GM06990 (cell line): Measurements from ENCODE around the gene C1orf167.

Experiments used
- DNase-seq: peaks from one replicate; pipeline ENCODE4 v3.0.0-alpha.2; 2011; ENCODE audit not compliant: insufficient read length; ENCODE audit errors: extremely low read depth
- H3K27me3 ChIP-seq: replicated peaks from 2 replicates; pipeline ENCODE4 v1.6.0; 2011; ENCODE audit warnings: low read length; ENCODE audit not compliant: control insufficient read depth, insufficient read depth
- H3K36me3 ChIP-seq: 2 replicates; pipeline ENCODE4 v1.5.1; 2011; ENCODE audit warnings: low read length; ENCODE audit not compliant: control insufficient read depth, insufficient read depth
- H3K4me3 ChIP-seq: replicated peaks from 2 replicates; pipeline ENCODE4 v1.5.1; 2011; ENCODE audit warnings: low read depth, mild to moderate bottlenecking, control low read depth, low read length
- TF ChIP-seq, protein P1 (sequence below): IDR thresholded peaks from 2 replicates; pipeline ENCODE4 v1.5.1; 2011; ENCODE audit warnings: low read length, control low read depth, mild to moderate bottlenecking, inconsistent platforms; ENCODE audit not compliant: insufficient read depth, poor library complexity, severe bottlenecking

The C1orf167 gene

DNA sequence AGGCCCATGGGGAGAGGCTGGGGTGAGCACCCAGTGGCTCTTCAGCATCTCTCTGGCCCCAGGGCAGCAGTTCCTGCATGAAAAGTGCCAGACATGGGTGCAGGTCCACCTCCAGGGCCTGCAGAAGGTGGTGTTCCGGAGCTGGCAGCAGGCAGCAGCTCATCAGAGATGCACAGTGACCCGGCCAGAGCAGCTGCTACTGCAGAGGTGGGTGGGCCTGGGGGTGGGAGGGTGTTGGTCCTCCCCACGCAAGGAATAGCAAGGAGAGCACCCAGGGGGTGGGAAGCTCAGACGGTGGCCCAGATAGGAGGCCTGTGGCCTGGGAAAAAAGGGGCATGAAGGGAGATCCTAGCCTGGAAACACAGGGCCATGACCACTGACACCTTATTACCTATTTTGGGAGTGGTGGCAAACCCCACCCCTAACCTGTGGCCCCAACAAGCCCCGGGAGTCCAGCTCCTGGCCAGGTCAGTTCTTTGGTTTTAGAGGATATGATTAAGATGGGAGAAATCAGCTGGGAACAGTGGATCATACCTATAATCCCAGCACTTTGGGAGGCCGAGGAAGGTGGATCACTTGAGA, 20.2 kb downstream of the C1orf167 start:
- no peak for DNase-seq
- Histone ChIP-seq H3K4me3 (no peak overlapping the region), H3K36me3 (no peaks in the 10 kb centered on the region), H3K27me3 (no peaks in the 10 kb centered on the region)
- TF ChIP-seq, protein P1, sequence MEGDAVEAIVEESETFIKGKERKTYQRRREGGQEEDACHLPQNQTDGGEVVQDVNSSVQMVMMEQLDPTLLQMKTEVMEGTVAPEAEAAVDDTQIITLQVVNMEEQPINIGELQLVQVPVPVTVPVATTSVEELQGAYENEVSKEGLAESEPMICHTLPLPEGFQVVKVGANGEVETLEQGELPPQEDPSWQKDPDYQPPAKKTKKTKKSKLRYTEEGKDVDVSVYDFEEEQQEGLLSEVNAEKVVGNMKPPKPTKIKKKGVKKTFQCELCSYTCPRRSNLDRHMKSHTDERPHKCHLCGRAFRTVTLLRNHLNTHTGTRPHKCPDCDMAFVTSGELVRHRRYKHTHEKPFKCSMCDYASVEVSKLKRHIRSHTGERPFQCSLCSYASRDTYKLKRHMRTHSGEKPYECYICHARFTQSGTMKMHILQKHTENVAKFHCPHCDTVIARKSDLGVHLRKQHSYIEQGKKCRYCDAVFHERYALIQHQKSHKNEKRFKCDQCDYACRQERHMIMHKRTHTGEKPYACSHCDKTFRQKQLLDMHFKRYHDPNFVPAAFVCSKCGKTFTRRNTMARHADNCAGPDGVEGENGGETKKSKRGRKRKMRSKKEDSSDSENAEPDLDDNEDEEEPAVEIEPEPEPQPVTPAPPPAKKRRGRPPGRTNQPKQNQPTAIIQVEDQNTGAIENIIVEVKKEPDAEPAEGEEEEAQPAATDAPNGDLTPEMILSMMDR: no peak

- TF ChIP-seq, protein P1: no peak
- no peak overlapping the region for H3K4me3 ChIP-seq
- no peak for DNase-seq
- no peaks in the 10 kb centered on the region for H3K36me3 ChIP-seq
- H3K27me3 ChIP-seq: no peaks in the 10 kb centered on the region
Measured at GRCh38 chr1:11783556-11783955, 21.6 kb downstream of the C1orf167 start.

DNA sequence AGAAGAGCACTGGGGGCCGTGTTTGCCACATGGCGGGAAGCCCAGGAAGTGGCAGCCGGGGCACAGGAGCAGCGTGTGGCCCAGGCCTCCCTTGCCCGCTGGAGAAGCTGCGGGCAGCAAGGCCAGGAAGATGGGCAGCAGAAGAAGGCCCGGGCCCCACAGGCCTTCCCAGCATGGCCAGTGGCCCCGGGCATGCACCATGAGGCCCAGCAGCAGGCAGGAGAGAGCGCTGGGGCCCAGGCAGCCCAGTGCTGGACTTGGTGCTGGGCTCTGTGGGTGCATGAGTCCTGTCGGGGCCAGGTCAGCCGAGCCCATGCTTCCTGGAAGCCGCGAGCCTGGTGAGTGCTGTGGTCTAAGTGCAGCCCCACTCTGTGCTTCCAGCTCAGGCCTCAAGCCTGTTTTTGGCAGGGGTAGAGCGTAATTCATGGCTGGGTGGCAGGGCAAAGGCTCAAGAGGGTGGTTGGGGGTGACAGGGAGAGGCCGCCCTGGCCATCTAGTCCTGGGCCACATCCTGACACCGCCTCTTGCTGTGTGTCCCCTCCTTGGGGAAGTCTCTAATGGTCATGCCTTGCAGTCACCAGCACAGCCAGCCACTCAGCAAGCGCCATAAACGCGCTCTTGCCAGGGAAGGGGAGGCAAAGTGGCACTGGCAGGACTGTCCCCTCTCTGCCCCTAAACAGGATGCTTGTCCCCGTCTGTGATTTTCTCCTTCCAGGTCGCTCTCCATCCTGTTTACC, 22.4 kb downstream of the C1orf167 start:
- no peaks in the 10 kb centered on the region for H3K27me3 ChIP-seq
- no peaks in the 10 kb centered on the region for H3K36me3 ChIP-seq
- TF ChIP-seq, protein P1: no peak
- no peak overlapping the region for H3K4me3 ChIP-seq
- DNase-seq: no peak

GRCh38 chr1:11784993-11785769, 23.2 kb downstream of the C1orf167 start:
- peak; percentile 60 for DNase-seq
- Histone ChIP-seq H3K4me3 (no peak overlapping the region), H3K27me3 (no peaks in the 10 kb centered on the region), H3K36me3 (peaks cover 2% of the 10 kb centered on the region; the same call in 1 of the 2 replicates)
- TF ChIP-seq, protein P1: peak; percentile 95

DNA sequence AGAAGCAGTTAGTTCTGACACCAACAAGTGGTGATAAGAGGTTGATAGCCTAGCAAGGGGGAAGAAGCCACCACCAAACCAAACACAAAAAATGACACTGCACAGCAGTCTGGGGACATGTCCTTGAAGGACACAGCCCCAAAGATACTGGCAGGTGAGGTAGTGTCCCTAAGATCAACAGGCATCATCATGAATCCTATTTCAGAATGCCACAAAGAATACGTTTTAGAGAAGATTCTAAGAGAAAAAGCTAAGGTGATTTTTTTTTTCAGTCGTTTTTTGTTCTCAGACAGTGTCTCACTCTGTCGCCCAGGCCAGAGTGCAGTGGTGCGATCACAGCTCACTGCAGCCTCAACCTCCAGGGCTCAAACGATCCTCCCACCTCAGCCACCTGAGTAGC, 24.2 kb downstream of the C1orf167 start:
- TF ChIP-seq, protein P1: no peak
- no peak overlapping the region for H3K4me3 ChIP-seq

More for the DNA sequence above, 24.2 kb downstream of the C1orf167 start:
- H3K36me3 ChIP-seq: peaks cover 5% of the 10 kb centered on the region; the same call in 1 of the 2 replicates
- no peak for DNase-seq
- H3K27me3 ChIP-seq: no peaks in the 10 kb centered on the region
